ENCODE data around the gene ZBTB9. TPM values are rescaled to one million over a fixed set of nuclear protein-coding genes. Genes with fewer than 3 reads are reported as not detected.

ZBTB9 gene
- total RNA-seq, 1 donor from 2014 or later = 4.6 TPM

DNA sequence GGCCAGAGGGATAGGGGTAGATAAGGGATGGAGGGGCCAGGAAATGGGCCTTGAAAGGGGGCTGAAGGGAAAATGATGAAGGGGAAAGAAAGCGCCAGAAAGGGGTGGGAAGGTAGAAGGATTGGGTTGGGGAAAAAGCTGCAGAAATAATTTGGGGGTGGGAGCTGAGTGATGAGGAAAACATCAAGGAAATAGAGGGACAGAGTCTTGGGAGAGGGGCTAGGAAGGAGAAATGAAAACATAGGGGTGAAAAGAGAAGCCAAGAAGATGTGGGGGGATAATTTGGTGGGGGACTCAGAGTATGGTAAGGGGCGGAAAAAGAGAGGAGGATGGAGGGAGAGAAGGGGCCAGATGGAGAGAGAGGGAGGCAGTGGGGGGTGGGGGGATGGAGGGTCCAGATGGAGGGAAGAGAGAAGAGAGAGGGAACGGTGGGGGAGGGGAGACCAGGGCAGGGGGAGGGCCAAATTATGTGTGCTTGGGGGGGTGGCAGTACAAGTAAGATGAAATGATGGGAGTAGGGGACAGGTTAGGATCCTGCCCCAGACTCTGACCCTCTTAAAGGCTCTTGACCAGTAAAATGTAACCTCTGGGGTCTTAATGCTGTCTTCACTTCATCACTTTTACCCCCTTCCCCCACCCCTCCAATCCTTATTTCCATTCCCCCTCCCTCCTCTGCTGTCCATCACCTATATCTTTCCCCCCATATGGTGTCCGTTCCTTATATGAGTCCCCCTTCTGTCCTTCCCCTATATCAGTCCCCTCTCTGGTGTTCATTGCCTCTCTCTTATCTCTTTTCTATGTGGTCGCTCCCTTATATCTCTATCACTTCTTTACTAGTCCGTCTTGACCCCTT lies 33.7 kb upstream of the ZBTB9 start:
- DNase-seq (ENCODE audit: low read depth) = no peak
- TF ChIP-seq, protein P1, sequence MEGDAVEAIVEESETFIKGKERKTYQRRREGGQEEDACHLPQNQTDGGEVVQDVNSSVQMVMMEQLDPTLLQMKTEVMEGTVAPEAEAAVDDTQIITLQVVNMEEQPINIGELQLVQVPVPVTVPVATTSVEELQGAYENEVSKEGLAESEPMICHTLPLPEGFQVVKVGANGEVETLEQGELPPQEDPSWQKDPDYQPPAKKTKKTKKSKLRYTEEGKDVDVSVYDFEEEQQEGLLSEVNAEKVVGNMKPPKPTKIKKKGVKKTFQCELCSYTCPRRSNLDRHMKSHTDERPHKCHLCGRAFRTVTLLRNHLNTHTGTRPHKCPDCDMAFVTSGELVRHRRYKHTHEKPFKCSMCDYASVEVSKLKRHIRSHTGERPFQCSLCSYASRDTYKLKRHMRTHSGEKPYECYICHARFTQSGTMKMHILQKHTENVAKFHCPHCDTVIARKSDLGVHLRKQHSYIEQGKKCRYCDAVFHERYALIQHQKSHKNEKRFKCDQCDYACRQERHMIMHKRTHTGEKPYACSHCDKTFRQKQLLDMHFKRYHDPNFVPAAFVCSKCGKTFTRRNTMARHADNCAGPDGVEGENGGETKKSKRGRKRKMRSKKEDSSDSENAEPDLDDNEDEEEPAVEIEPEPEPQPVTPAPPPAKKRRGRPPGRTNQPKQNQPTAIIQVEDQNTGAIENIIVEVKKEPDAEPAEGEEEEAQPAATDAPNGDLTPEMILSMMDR (conservative IDR thresholded peaks at IDR 0.05; ENCODE audit: low read depth, low read length) = no peak
- H3K4me3 ChIP-seq (ENCODE audit: low read depth, low read length) = no peak overlapping the region

DNA sequence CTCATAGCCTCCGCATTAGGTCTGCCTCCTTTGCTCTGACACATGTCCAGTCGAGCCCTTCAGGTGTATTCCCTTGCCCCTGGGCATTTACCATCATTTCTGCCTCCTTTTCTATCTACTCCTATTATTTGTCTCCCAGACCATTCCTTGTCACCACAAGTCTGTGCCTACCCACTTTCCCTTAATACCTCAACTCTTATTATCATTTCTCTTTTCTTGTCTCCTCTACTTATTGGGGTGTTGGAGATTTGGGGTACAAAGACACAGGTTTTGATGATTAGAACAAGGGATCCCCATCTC lies 33.1 kb upstream of the ZBTB9 start:
- TF ChIP-seq, protein P1 (conservative IDR thresholded peaks at IDR 0.05; ENCODE audit: low read depth, low read length) = no peak
- DNase-seq (ENCODE audit: low read depth) = no peak
- H3K4me3 ChIP-seq (ENCODE audit: low read depth, low read length) = no peak overlapping the region

DNA sequence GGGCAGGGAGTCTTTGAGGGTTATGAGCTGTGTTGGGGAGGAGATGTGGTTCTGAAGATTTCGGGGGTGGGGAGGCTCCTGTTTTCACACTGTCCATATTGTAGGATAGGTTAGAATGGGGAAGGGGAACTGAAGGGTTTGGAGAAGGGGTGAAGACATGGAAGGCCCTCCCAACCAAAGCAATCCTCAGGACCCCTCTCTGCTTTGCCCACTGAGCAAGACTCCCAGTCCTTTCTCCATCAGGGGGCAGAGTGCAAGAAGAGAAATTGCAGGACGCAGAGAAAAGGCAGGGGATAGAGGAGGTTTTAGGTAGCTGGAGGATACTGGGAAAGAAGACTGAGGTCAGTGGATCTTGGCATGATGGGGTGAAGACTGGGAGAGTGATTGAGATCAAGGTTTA lies 30.6 kb upstream of the ZBTB9 start:
- TF ChIP-seq, protein P1 (conservative IDR thresholded peaks at IDR 0.05; ENCODE audit: low read depth, low read length) = no peak
- no peak overlapping the region for H3K4me3 ChIP-seq (ENCODE audit: low read depth, low read length)
- DNase-seq (ENCODE audit: low read depth) = no peak

DNA sequence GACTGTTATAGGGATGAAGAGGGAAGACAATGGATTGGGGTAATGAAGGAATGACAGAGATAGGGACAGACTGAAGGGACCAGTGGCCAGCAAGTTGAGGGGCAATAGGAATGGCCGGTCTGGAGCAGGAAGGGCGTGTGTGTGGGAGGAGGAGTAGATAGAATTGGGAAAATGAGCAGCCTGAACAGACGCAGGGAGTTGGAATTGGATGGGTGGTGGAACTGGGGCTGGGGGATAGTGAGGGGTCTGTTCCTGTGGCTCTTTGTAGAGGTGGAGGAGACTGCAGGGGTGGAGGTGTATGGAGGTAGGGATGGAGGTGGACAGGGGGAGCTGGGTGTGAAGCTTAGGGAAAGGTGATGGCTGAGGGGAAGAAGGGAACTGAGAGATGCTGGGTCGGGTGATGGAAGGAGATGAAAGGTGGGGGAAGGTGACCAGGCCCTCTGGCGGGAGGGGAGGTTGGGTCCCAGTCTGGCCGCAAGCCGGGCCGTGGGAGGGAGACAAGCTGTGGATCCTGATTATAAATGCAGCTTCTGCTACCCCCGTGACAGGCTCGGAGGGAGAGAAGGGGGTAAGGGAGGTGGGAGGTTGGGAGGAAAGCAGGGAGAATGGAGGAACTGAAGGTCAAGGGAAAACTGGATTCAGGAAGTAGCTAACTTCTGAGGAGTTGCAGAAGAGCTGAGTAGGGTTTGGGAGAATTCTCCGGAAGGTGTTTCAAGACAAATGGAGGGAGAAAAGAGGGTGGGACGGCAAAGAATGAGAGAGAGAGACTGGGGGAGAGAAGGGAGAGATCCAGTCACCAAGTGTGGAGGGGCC lies 29.3 kb upstream of the ZBTB9 start:
- TF ChIP-seq, protein P1 (conservative IDR thresholded peaks at IDR 0.05; ENCODE audit: low read depth, low read length) = no peak
- no peak for DNase-seq (ENCODE audit: low read depth)
- peak overlapping the region; percentile 85 for H3K4me3 ChIP-seq (ENCODE audit: low read depth, low read length)

DNA sequence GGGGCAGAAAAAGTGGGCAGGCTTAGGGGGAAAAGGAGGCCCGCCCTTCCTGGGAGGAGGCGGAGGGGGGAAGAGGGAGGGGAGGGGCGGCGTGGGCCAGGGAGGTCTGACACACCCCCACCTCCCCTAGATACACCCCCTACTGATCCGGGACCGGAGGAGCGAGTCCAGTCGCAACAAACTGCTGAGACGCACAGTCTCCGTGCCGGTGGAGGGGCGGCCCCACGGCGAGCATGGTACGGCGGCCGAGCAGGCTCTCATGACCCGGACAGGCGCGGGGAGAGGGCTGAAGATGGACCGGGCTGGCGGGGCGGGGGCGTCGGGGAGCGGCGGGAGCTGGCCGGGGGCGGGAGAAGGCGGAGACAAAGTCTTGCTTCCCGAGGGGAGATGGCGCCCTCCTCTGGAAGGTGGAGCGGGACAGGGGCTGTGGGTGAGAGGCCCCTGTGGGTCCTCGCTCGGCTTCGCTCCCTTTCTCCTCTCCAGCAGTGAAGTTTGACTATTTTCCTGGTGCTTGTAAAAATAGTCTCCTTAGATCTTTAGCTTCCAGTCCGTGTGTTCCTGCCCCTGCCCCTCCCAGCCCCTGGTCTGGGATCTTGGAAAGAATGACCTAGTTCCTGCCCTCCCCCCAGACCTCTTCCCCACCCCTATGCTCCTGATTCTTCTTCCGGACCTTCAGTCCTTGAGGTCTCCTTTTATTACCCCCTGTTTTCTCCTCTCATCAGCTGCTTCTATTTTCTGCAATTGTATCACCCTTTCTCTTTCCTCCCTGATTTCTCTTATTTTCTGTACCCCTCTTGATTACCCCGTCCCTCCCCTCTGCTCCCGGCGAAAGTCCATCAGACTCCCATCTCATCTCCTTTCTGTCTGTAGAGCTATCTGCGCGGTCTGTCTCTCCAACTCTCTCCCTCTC lies 28.5 kb upstream of the ZBTB9 start:
- H3K4me3 ChIP-seq (ENCODE audit: low read depth, low read length) = peak overlapping the region; percentile 85
- TF ChIP-seq, protein P1 (conservative IDR thresholded peaks at IDR 0.05; ENCODE audit: low read depth, low read length) = peak; percentile 61
- DNase-seq (ENCODE audit: low read depth) = no peak

DNA sequence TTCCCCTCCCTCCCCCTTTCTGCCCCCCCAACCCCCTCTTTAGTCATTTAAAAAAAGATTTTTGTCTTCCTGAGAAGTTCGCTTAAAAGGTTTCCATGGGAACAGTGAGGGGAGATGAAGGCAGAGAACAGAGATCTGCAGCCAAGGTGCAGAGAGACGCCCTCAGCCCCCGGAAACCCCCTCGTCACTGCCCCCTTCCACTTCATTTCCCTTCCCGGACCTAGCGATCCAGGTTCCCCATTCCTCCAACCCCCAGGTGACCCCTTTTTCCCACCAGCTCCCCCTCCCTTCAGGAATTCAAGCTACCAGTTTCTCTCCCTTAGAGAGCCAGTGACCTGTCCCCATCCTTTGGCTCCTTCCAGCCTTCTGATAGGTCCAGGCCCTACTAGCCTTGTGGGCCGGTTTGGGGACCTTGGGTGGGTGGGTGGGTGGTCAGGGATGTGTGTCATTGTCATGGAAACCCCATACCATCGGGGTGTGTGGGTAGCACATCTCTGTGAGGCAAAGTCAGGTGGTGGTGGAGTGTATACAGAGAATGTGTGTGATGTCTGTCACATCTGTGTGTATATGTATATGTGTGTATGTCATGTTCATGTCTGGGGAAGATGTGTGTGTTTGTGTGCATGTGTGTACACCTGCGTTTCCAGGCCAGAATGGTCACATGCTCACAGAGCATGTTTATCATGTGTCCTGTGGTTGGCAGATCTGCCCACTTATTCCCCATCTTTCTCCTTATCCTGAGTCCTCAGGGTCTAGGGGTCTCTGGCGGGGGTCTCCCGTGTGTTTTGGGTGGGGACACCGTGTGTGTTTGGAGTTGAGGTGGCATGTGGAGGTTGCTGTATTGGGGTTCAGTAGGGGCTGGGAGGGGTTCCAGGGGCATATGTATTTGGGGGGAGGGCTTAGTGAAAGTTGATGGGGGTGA lies 27.5 kb upstream of the ZBTB9 start:
- DNase-seq (ENCODE audit: low read depth) = no peak
- H3K4me3 ChIP-seq (ENCODE audit: low read depth, low read length) = peak overlapping the region; percentile 85
- TF ChIP-seq, protein P1 (conservative IDR thresholded peaks at IDR 0.05; ENCODE audit: low read depth, low read length) = no peak
